A549 (cell line): Measurements from ENCODE around the gene FARSB.

Source experiments
- BHLHE40 ChIP-seq: IDR thresholded peaks from 2 replicates; pipeline ENCODE4 v1.6.1; 2012; ENCODE audit warnings: low read depth, low read length, inconsistent platforms
- EHMT2 ChIP-seq: fragments of 200-600 bp; sonication (generic); IDR thresholded peaks from 2 replicates; pipeline ENCODE4 v1.6.1; 2016; ENCODE audit warnings: antibody characterized with exemption, low read depth, mild to moderate bottlenecking, moderate library complexity
- ESRRA ChIP-seq: fragments of 150-350 bp; IDR thresholded peaks from 2 replicates; pipeline ENCODE4 v1.6.1; 2014; ENCODE audit warnings: mild to moderate bottlenecking, low read length, borderline replicate concordance
- JUN ChIP-seq, 2 experiments: fragments of >200 bp; sonication (Bioruptor Twin); formaldehyde crosslinking; IDR thresholded peaks; 2 replicates in 1 of 2; 3 replicates in 1 of 2; pipeline ENCODE4 v1.6.1; 2016 to 2017
- JUNB ChIP-seq: fragments of >200 bp; sonication (Bioruptor Twin); formaldehyde crosslinking; IDR thresholded peaks from 2 replicates; pipeline ENCODE4 v1.6.1; 2016
- KDM1A ChIP-seq: fragments of 200-600 bp; sonication (generic); IDR thresholded peaks from 2 replicates; pipeline ENCODE4 v1.6.1; 2016; ENCODE audit warnings: low read depth, mild to moderate bottlenecking
- MAFK ChIP-seq: fragments of 450-650 bp; IDR thresholded peaks from 2 replicates; pipeline ENCODE4 v1.6.1; 2014; ENCODE audit not compliant: partially characterized antibody
- MYC ChIP-seq: IDR thresholded peaks from 2 replicates; pipeline ENCODE4 v1.6.1; 2012; ENCODE audit warnings: mild to moderate bottlenecking, inconsistent platforms, low read length, improper control_type of control experiment, borderline replicate concordance
- POLR2A ChIP-seq: IDR thresholded peaks from 2 replicates; pipeline ENCODE4 v1.6.1; 2012; ENCODE audit warnings: mild to moderate bottlenecking, low read length
- TF ChIP-seq, protein P1 (sequence below): fragments of >200 bp; sonication (Bioruptor Twin); formaldehyde crosslinking; IDR thresholded peaks from 3 replicates; pipeline ENCODE4 v1.5.1; 2016
- TF ChIP-seq, protein P2 (sequence below): fragments of 200-600 bp; sonication (generic); IDR thresholded peaks from 2 replicates; pipeline ENCODE4 v1.6.1; 2016; ENCODE audit warnings: antibody characterized with exemption, mild to moderate bottlenecking, moderate library complexity

DNA sequence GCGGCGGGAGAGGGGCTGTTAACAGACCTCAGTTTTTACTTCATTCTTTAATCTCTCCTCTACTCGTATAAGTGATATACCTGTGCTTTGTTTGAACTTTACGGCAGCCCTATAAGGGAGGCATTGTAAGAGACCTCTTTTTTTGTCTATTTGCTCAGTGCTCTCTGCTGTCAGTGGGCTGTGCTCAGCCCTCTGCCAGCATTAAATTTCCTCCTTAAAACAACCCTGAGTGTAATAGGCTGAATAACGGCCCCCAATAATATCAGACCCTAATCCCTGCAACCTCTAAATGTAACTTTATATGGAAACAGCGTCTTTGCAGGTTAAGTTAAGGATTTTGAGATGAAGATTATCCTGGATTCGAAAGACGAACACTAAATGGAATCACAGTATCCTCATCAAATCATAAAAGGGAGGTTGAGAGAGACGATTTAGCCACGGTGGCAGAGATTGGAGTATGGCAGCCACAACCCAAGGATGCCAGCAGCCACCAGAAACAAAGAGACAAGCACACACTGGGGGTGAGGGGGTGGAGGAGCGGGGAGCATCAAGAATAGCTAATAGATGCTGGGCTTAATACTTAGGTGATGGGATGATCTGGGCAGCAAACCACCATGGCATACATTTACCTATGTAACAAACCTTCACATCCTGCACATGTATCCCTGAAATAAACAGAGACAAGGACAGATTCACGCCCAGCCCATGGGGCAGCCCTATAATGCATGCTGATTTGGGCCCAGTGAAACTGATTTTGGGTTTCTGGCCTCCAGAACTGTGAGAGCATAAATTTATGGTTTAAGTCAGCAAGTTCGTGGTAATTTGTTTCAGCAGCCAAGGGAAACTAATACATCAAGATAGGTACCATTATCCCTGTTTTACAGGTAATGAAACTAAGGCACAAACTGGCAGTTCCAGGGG is 894 bp upstream of the FARSB start:
- TF ChIP-seq, protein P1, sequence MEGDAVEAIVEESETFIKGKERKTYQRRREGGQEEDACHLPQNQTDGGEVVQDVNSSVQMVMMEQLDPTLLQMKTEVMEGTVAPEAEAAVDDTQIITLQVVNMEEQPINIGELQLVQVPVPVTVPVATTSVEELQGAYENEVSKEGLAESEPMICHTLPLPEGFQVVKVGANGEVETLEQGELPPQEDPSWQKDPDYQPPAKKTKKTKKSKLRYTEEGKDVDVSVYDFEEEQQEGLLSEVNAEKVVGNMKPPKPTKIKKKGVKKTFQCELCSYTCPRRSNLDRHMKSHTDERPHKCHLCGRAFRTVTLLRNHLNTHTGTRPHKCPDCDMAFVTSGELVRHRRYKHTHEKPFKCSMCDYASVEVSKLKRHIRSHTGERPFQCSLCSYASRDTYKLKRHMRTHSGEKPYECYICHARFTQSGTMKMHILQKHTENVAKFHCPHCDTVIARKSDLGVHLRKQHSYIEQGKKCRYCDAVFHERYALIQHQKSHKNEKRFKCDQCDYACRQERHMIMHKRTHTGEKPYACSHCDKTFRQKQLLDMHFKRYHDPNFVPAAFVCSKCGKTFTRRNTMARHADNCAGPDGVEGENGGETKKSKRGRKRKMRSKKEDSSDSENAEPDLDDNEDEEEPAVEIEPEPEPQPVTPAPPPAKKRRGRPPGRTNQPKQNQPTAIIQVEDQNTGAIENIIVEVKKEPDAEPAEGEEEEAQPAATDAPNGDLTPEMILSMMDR, result no peak
- TF ChIP-seq POLR2A (no peak), MAFK (no peak), JUN (IDR thresholded peaks at IDR 0.05) (no peak), BHLHE40 (no peak), ESRRA (no peak), KDM1A (no peak), MYC (no peak), JUNB (no peak), EHMT2 (no peak)
- TF ChIP-seq, protein P2, sequence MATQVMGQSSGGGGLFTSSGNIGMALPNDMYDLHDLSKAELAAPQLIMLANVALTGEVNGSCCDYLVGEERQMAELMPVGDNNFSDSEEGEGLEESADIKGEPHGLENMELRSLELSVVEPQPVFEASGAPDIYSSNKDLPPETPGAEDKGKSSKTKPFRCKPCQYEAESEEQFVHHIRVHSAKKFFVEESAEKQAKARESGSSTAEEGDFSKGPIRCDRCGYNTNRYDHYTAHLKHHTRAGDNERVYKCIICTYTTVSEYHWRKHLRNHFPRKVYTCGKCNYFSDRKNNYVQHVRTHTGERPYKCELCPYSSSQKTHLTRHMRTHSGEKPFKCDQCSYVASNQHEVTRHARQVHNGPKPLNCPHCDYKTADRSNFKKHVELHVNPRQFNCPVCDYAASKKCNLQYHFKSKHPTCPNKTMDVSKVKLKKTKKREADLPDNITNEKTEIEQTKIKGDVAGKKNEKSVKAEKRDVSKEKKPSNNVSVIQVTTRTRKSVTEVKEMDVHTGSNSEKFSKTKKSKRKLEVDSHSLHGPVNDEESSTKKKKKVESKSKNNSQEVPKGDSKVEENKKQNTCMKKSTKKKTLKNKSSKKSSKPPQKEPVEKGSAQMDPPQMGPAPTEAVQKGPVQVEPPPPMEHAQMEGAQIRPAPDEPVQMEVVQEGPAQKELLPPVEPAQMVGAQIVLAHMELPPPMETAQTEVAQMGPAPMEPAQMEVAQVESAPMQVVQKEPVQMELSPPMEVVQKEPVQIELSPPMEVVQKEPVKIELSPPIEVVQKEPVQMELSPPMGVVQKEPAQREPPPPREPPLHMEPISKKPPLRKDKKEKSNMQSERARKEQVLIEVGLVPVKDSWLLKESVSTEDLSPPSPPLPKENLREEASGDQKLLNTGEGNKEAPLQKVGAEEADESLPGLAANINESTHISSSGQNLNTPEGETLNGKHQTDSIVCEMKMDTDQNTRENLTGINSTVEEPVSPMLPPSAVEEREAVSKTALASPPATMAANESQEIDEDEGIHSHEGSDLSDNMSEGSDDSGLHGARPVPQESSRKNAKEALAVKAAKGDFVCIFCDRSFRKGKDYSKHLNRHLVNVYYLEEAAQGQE, result no peak
